ENCODE results near the gene SMAP2.

The SMAP2 gene

DNA sequence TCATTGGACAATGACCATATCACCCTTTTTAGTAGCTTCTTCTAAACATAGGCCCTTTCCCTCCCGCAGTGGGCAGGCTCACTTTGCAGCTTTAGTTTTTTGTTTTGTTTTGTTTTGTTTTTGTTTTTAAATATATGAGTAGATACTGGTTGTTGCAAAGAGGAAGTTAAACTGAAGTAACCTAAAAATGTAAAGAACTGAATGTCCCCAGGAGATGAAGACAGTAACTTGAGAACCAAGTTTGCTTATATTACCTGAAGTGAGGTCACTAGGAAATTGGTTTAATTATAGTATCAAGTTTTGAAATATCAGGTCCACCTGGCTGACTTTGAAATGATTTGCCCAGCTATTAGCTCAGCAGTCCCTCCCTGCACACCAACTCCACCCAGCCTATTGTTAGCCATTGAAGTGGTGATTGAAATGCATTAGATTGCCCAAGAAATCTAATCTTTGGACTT is 18.2 kb downstream of the SMAP2 start:
- peak; percentile 84 for DNase-seq

DNA sequence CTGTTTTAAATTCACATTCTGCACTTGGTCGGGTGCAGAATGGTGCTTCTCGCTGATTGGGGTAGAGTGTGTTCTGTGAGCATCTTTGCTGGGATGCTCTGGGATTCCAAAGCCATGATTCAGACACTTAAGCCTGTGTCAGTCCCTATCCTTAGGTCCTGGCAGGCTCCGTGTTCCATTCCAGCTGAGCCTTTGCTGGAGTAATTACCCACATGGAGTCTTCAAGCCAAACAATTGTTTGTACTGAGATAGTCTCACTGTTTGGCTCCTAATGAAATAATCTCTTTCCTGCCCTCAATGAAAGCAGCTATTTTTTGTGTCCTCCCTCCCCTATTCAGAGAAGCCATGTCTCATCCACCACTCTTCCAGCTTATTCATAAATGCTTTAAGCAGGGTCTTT is 18.7 kb downstream of the SMAP2 start:
- DNase-seq, result peak; percentile 82

DNA sequence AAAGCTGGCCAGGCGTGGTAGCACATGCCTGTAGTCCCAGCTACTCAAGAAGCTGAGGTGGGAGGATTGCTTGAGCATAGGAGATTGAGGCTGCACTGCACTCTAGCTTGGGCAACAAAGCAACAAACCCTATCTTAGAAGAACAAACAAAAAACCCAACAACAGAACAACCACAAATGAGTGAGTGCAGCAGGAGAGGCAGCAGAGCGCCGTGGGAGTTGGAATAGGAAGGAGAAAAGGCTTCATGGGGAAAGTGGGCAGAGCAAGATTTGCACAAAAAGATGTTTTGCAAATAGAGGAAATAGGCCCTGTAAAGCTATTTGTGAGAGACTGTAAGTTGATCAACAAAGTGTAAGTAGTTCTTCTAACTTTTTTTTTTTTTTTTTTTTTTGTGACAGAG is 19.6 kb downstream of the SMAP2 start:
- no peak for DNase-seq

DNA sequence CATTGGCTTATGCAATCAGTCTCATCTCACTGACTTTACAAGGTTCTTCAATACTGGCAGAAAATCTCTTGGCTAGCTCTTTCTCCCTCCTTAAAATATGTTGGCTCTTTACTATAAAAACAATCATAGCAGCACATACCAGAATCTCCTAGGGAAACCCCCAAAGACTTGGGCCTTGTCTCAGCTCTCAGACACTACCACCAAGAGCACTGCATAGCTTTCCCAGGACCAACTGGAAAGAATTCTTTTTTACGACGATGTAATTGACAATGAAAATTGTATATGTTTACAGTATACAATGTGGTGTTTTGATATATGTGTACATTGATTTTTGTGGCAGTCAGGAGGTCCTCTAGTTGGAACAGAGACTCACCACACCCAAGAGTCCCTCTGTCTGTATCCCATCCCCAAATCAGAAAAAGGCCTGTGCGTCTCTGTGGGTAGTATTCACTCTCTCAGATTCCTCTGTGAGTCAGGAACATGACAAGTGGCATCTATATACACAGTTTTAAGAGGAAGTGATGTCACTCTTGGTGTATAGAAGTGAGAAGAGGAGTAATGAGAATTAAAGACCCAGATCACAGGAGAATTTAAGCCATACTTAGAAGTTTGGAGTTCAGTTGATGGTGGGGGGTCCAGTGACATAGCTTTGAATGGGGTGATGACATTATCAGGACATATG is 21.1 kb downstream of the SMAP2 start:
- DNase-seq, result no peak

DNA sequence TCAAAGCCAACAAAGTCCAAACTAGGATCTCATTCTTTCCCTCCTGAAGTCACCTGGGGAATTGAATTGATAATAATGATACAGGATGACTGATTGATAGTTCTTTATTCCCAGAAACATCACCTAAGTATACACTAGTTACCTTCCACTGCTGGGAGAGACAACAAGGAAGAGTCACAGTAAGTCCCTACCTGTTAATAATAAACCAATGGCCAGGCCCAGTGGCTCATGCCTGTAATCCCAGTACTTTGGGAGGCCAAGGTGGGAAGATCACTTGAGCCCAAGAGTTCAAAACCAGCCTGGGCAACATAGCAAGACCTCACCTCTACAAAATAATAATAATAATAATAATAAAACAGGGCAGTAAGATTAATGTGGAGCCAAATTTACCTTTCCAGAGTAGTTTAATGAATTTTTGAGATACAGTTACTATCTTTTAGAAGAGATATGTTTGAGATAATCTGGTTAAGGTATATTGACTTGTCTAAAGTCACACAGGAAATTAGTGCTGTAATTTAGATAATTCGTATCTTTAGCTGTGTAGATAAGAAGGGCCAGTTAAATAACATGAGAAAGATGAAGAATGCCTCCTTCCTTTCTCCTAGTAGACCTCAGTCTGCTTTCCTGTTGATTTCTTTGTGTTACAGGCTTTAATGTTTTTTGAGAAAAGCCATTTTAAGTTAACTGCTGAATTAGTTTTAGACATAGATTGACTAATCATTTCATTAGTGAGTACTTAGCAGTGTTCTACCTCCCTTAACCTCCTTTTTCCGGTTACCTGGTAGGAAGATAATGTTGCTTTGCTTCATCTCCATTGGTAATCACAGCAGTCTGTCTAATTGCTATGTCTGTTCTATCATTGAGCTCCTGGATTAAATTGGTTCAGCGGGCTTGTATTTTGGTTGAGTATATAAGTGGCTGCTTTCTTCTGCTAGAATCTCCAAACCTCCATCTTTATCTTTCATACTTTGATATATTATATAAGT is 22.0 kb downstream of the SMAP2 start:
- DNase-seq, result no peak

DNA sequence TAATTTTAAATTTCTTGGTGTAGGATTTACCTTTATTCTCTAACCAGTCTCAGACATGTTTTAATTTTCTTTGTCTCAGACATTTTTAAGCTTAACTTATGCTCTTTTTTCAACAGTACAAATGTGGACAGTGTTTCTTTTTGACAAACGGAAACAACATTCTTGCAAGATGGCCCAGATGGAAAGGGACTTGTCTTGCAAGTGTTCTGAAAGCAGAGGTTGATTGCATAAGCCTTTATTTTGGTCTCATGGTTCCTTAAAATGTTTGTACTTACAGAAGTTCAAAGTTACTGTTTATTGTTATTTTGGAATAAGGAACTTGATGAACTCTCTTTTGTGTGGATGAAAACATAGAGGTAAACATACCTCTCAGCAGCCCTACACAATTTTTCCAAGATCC is 22.9 kb downstream of the SMAP2 start:
- no peak for DNase-seq

DNA sequence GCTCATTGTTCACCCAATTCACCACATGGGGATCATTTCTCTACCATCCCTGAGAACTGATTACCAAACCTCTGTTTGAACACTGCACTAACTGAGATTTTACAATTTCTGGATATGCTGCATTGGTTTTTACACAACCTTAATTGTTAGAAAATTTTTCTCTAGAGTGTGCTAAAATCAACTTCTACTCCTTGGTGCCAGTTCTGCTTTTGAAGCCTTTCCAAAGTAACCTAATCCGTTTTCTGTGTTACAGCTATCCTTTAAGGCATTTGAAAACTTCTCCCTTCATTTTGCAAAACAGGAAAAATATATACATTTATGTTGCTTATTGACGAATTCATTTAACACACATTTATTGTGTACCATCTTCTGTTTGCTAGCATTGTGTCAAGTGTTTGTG is 23.7 kb downstream of the SMAP2 start:
- no peak for DNase-seq

- DNase-seq, result no peak
Observed at GRCh38 chr1:40399984-40400704, 26.6 kb downstream of the SMAP2 start.

DNA sequence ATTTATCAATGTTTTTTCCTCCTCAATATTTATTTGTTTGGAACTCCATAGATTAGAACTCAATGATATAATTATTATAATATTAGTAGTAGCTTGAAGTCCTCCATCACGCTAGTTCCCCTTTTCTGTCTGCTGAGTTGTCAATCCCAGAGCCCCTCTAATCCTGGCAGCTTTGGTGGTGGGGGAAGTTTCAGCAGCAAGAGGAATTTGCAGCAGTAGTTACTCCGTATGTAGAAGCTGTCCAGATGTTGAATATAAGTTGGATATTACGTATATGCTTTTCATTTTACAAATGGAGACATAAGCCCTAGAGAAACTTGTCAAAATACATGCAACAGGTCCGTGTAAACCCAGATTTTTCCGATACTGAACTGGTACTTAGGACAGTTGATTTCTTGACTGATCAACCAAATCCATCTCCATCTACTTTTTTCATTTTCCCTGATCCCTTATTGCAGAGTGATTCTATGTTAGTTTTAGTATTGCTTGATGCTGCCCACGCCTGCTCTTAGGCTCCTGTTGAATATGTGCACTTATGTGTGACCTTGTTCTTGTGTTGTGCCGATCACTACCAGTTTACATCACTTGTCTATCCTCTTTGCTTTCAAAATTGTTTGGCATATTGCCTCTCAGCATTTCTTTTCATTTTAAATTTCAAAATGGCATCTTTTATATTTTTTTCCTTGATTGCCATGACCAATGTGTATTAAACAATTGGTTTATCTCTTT is 28.1 kb downstream of the SMAP2 start:
- no peak for DNase-seq

DNA sequence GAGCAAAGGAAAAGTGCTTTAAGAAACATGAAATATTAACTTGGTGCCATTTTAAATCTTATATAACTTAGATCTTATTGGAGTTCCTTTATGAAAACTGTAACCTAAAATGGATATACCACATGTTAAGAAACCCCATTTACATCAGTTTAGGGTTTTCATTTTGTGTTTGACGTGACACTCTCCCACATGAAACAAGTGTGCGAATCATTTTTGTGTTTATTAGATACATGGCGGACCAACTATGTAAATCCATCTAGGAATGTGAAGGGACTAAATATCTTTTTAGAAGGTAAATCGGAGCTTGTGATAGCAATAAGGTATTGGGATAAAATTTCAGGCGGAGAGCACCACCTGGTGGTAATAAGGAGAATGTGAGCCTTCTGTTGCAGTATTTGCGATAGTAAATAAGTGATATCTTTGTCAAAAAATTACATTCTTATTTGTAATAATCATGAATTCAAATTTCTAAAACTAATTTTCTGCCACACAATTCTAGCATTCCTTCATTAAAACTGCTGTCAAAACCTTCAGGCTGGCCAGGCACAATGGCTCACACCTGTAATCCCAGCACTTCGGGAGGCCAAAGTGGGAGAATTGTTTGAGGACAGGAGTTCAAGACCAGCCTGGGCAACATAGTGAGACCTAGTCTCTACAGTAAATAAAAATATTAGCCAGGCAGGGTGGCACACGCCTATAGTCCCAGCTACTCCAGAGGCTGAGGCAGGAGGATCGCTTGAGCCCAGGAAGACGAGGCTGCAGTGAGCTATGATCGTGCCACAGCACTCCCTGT is 31.3 kb downstream of the SMAP2 start:
- peak; percentile 46 for DNase-seq

DNA sequence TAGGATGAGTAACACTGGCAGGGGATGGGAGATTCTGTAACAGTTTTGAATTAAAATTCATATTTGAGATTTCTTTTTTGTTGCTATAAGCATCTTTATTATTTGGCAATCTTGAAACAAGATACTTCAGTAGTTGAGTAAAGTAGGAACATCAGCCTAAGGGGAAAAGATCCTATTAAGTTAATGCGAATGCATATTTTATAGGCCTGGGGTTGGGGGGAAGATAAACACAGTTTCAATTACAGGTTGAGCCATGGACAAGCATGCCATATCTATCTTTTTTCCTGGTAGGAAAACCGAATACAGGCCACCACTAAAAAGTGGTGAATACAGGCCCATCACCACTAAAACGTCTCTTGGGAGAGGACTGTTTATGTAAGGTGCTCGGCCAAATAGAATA is 32.3 kb downstream of the SMAP2 start:
- no peak for DNase-seq

GRCh38 chr1:40407453-40407852 is 33.9 kb downstream of the SMAP2 start:
- no peak for DNase-seq

- DNase-seq, result no peak
Observed at GRCh38 chr1:40409467-40409866, 35.9 kb downstream of the SMAP2 start.

DNA sequence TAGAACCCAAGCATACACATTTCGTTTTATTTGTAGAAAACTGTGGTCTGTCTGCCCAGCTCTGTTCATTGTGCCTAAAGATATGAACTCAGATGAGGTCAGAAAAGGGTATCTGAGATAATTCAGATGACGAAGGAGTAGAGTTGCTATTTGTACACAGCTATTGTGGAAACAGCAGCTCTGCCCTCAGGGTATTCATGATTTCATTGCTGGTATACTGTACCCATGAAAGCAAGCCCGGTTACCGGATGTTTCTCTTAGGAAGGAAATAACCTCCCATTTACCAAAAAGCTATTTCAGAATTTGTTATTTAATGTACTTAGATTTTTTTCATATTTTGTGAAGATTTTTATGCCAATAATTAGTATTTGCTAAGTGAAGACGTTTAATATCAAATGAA is 37.8 kb downstream of the SMAP2 start:
- DNase-seq, result peak; percentile 0

- no peak for DNase-seq
Observed at GRCh38 chr1:40411843-40412242, 38.3 kb downstream of the SMAP2 start.

- no peak for DNase-seq
Observed at GRCh38 chr1:40413527-40414252, 40.2 kb downstream of the SMAP2 start.

DNA sequence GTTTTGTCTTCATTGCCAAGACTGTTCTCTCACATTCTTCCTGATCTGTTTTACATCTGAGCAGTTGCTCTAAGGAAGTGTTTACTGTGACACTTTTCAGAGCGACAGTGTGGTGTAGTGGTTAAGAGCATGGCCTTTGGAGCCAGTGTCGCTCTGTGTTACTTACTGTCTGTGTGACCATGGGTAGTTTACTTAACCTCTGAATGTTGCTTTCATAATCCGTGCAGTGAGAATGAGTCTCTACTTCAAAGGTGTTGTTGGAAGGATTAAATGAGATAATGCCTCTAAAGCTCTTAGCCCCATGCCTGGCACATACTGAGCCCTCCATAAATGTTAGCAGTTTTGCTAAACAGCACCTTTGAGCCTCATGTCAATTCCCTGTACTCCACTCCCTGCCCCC is 40.8 kb downstream of the SMAP2 start:
- DNase-seq, result no peak

DNA sequence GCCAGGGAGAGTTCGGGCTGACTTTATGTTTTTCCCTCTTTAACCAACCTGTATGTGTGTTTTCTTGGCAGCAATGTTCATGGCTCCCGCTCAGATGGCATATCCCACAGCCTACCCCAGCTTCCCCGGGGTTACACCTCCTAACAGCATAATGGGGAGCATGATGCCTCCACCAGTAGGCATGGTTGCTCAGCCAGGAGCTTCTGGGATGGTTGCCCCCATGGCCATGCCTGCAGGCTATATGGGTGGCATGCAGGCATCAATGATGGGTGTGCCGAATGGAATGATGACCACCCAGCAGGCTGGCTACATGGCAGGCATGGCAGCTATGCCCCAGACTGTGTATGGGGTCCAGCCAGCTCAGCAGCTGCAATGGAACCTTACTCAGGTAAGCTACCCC is 43.2 kb downstream of the SMAP2 start:
- no peak for DNase-seq

DNA sequence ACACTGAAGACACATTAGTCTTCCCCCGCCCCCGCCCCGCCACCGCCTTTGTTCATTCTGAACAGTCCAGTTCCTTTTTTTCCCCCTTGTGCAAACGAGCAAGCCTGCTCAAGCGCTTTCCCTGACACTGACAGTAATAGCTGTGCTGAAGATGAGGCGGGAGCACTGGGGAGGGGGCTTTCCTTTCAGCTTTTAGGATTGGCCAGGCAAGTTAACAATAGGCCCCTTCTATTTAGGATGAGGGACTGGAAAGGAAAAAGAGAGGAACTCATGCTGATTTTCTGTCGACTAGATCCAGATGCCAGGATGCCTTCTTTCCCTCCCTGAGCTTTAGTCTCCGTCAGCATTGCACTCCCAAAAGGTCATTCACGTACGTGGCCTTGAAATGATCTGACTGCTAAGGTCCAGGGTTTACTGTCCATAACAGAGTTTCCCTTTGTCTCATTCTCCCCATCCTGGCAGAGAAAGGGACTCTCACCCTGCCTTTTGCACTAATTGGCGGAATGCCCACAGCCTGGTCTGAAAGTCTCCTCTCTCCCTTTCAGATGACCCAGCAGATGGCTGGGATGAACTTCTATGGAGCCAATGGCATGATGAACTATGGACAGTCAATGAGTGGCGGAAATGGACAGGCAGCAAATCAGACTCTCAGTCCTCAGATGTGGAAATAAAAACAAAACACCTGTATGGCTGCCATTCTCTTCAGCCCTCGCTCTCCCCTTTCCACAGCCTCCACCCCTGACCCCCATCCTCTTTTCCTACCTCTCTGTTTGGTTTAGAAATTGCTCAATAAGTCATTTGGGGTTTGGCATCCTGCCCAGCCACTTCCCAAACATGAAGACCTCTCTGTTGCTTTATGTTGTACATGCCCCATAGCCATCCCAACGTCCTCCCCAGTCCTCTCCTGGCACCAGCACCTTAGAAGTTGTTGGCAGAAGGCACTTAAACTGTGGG is 48.2 kb downstream of the SMAP2 start:
- DNase-seq, result peak; percentile 84

Data from NCI-H69 (cell line).